Measurements from ENCODE around the gene CLEC6A. TPM values are rescaled to one million over a fixed set of nuclear protein-coding genes. Genes with fewer than 3 reads are reported as not detected.
"Not testable (repeated sequence)": the region's sequence is repeated elsewhere in the genome, so short reads cannot be mapped to it uniquely, and the experiment has no call there.

Gene CLEC6A
- total and polyA plus RNA-seq, 4 donors = 0.20 TPM; not detected in 3

DNA sequence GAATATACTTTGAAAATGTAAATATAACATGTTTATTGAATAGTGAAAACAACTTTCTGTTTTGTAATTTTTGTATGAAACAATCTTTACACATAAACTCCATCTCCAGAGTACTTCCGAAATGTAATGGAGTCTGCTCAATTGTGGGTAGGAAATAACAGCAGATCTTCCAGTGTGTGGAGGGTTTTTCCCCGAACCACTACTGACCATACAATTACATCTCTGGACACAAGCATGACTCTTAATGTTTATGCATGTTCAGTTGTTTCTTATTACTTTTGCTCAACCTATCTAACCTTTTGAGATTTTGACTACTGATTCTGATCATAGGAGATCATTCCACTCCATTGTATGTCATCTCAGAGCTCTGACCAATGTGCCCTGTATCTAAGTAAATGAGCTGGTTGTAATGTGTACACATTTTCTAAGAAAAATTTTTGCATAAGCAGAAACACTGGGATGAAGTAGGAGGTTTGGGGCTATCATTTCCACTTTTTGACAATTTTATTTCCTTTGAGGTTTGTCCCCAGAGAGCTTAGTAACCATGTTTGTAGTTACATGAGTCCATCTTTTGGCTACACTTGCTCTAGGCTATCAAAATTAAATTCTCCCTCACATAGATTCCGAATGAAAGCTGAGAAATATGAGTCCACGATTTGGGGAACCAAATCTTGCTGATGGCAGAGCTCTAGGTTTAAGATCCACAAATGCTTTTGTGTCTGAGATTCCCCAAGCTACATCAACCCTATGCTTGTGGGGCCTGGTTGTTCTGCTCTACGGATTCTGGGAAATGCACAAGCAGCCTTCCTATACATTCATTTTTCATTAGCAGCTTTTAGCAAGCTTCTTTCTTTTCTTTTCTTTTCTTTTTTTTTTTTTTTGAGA lies 36.1 kb downstream of the CLEC6A start:
- DNase-seq (ENCODE audit: low read depth in 4 of 6, low spot score in 6 of 6) = no peak
- H3K4me3 ChIP-seq (ENCODE audit: low read depth, low read length) = no peak overlapping the region
- no peak overlapping the region for H3K27ac ChIP-seq (ENCODE audit: low read depth, low read length)
- H3K4me1 ChIP-seq (ENCODE audit: control insufficient read depth, insufficient read depth, low read length) = no peaks in the 10 kb centered on the region
- no peaks in the 10 kb centered on the region for H3K9me3 ChIP-seq (ENCODE audit: control insufficient read depth, insufficient read depth, low read length)
- no peaks in the 10 kb centered on the region for H3K27me3 ChIP-seq (ENCODE audit: control insufficient read depth, insufficient read depth, low read length)
- H3K36me3 ChIP-seq (ENCODE audit: control insufficient read depth, insufficient read depth, low read length) = no peaks in the 10 kb centered on the region
- 73% methylated on average over 2 of the region's 5 CpGs for WGBS (ENCODE audit: insufficient coverage)

DNA sequence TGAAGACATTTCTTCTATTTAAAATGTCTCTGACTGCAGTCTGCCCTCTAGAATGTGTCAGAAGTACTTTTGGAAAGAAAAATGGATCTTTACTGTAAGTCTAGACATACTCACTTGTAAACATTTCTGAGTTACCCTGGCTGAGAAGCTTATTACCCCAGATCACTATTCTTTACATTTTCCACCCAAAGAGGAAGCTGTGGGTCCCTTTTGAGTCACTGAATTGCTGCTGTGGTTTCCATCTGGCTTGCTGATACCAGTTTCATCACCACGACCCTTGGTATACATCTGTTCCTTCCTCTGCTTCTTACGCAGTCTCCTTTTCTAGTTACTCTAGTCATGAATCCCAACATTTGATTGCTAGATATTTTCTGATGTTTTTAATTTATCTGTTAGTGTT lies 37.3 kb downstream of the CLEC6A start:
- H3K4me1 ChIP-seq (ENCODE audit: control insufficient read depth, insufficient read depth, low read length) = no peaks in the 10 kb centered on the region
- no CpG with 5 or more reads among the region's 2 CpGs for WGBS (ENCODE audit: insufficient coverage)
- no peak overlapping the region for H3K4me3 ChIP-seq (ENCODE audit: low read depth, low read length)
- no peaks in the 10 kb centered on the region for H3K36me3 ChIP-seq (ENCODE audit: control insufficient read depth, insufficient read depth, low read length)
- H3K27ac ChIP-seq (ENCODE audit: low read depth, low read length) = no peak overlapping the region
- H3K9me3 ChIP-seq (ENCODE audit: control insufficient read depth, insufficient read depth, low read length) = no peaks in the 10 kb centered on the region
- peak in 1 of 6 donors; percentile 6 for DNase-seq (ENCODE audit: low read depth in 4 of 6, low spot score in 6 of 6)
- no peaks in the 10 kb centered on the region for H3K27me3 ChIP-seq (ENCODE audit: control insufficient read depth, insufficient read depth, low read length)

DNA sequence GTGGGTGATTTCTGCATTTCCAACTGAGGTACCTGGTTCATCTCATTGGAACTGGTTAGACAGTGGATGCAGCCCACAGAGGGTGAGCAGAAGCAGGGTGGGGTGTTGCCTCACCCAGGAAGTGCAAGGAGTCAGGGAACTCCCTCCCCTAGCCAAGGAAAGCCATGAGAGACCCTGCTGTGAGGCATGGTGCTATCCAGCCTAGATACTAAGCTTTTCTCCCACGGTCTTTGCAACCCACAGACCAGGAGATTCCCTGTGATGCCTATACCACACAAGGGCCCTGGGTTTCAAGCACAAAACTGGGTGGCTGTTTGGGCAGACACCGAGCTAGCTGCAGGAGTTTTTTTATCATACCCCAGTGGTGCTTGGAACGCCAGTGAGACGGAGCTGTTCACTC lies 39.9 kb downstream of the CLEC6A start:
- not testable (repeated sequence) for DNase-seq (ENCODE audit: low read depth in 4 of 6, low spot score in 6 of 6); H3K27me3 ChIP-seq (ENCODE audit: control insufficient read depth, insufficient read depth, low read length); H3K36me3 ChIP-seq (ENCODE audit: control insufficient read depth, insufficient read depth, low read length); H3K4me1 ChIP-seq (ENCODE audit: control insufficient read depth, insufficient read depth, low read length); H3K9me3 ChIP-seq (ENCODE audit: control insufficient read depth, insufficient read depth, low read length); H3K4me3 ChIP-seq (ENCODE audit: low read depth, low read length); H3K27ac ChIP-seq (ENCODE audit: low read depth, low read length)
- 96% methylated on average over 3 of the region's 4 CpGs for WGBS (ENCODE audit: insufficient coverage)

DNA sequence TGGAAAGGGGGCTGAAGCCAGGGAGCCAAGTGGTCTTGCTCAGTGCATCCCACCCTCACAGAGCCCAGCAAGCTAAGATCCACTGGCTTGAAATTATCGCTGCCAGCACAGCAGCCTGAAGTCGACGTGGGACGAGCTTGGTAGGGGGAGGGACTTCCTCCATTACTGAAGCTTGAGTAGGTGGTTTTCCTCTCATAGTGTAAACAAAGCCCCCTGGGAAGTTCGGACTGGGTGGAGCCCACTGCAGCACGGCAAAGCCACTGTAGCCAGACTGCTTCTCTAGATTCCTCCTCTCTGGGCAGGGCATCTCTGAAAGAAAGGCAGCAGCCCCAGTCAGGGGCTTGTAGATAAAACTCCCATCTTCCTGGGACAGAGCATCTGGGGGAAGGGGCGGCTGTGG lies 40.3 kb downstream of the CLEC6A start:
- 69% methylated on average over 4 of the region's 7 CpGs for WGBS (ENCODE audit: insufficient coverage)
- not testable (repeated sequence) for DNase-seq (ENCODE audit: low read depth in 4 of 6, low spot score in 6 of 6); H3K4me1 ChIP-seq (ENCODE audit: control insufficient read depth, insufficient read depth, low read length); H3K27ac ChIP-seq (ENCODE audit: low read depth, low read length); H3K9me3 ChIP-seq (ENCODE audit: control insufficient read depth, insufficient read depth, low read length); H3K36me3 ChIP-seq (ENCODE audit: control insufficient read depth, insufficient read depth, low read length); H3K4me3 ChIP-seq (ENCODE audit: low read depth, low read length); H3K27me3 ChIP-seq (ENCODE audit: control insufficient read depth, insufficient read depth, low read length)

DNA sequence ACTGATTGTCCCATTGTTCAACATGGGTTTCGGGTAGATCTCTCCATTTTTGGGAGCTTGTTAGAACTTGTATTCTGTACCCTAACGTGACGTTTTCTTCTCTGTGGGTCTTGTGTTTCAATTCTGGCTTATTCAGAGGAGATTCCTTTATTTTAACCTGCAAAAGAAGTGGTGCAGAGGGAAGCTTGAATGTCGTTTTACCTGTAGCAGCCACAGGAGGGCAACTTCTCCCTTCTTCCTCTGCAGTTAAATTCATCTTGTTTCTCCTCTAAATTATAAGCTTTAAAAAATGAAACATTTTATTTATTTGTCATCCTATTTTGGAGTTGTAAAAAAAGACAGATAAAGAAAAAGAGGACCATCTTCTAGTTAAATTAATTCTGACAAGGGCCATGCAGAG lies 43.9 kb downstream of the CLEC6A start:
- Histone ChIP-seq H3K27me3 (ENCODE audit: control insufficient read depth, insufficient read depth, low read length) (no peaks in the 10 kb centered on the region), H3K36me3 (ENCODE audit: control insufficient read depth, insufficient read depth, low read length) (no peaks in the 10 kb centered on the region), H3K4me3 (ENCODE audit: low read depth, low read length) (no peak overlapping the region), H3K9me3 (ENCODE audit: control insufficient read depth, insufficient read depth, low read length) (no peaks in the 10 kb centered on the region), H3K4me1 (ENCODE audit: control insufficient read depth, insufficient read depth, low read length) (no peaks in the 10 kb centered on the region), H3K27ac (ENCODE audit: low read depth, low read length) (no peak overlapping the region)
- no peak for DNase-seq (ENCODE audit: low read depth in 4 of 6, low spot score in 6 of 6)
- WGBS (ENCODE audit: insufficient coverage) = no CpG with 5 or more reads among the region's 4 CpGs

DNA sequence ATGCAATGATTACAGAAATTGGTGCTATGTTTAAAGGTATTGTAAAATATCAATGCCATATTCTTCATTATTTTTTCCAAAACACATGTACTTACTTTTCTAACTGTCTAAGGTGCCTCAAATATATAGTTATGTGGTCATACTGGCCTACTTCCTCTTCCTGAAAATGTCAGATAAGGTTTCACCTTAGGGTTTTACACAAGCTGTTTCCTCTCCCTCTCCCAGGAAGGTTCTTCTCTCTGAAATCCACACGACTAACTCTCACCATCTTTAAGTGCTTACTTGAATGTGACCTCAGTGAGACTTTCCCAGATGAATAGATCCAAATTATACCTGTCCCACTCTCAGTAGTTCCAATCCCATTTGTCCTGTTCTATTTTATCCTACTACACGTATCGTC lies 46.0 kb downstream of the CLEC6A start:
- no peak overlapping the region for H3K4me3 ChIP-seq (ENCODE audit: low read depth, low read length)
- H3K27ac ChIP-seq (ENCODE audit: low read depth, low read length) = no peak overlapping the region
- DNase-seq (ENCODE audit: low read depth in 4 of 6, low spot score in 6 of 6) = no peak
- WGBS (ENCODE audit: insufficient coverage) = 43% methylated on average over 1 of the region's 3 CpGs
- H3K27me3 ChIP-seq (ENCODE audit: control insufficient read depth, insufficient read depth, low read length) = no peaks in the 10 kb centered on the region
- H3K9me3 ChIP-seq (ENCODE audit: control insufficient read depth, insufficient read depth, low read length) = no peaks in the 10 kb centered on the region
- H3K36me3 ChIP-seq (ENCODE audit: control insufficient read depth, insufficient read depth, low read length) = no peaks in the 10 kb centered on the region
- H3K4me1 ChIP-seq (ENCODE audit: control insufficient read depth, insufficient read depth, low read length) = no peaks in the 10 kb centered on the region

DNA sequence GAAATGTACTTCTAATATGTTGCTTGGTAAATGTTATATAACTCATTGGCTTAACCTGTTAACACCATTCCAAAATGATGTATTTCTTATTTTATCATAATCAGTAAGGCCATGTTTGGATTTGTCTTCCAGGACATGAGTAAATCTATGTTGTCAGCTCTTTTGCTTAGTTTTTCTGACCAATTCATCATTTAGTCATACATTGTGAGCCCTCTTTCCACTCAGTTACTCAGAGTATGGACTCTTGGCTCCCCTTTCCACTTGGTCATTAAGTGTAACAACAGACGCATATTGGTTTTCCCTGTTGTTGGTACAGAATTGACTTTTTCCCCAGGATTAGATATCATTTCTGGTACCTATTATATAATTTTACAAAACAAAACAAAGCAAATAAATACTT lies 48.6 kb downstream of the CLEC6A start:
- Histone ChIP-seq H3K9me3 (ENCODE audit: control insufficient read depth, insufficient read depth, low read length) (no peaks in the 10 kb centered on the region), H3K27me3 (ENCODE audit: control insufficient read depth, insufficient read depth, low read length) (no peaks in the 10 kb centered on the region), H3K4me1 (ENCODE audit: control insufficient read depth, insufficient read depth, low read length) (no peaks in the 10 kb centered on the region), H3K27ac (ENCODE audit: low read depth, low read length) (no peak overlapping the region), H3K36me3 (ENCODE audit: control insufficient read depth, insufficient read depth, low read length) (no peaks in the 10 kb centered on the region), H3K4me3 (ENCODE audit: low read depth, low read length) (no peak overlapping the region)
- DNase-seq (ENCODE audit: low read depth in 4 of 6, low spot score in 6 of 6) = no peak
- no CpG with 5 or more reads among the region's 1 CpG for WGBS (ENCODE audit: insufficient coverage)

DNA sequence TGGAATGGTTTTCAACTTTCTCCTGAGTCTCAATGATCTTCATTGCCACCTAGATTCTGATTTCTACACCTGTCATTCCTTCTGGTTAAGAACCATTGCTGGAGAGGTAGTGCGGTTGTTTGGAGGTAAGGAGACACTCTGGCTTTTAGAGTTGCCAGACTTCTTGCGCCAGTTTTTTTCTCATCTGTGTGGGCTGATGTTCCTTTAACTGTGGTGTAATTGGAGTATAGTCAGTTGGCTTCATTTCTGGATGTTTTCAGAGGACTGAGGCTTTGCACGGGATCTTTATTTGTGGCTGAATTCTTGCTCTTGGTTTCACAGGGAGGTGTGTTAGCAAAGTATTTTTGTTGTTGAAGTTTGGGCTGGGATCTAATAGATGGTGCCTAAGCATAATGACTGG lies 51.8 kb downstream of the CLEC6A start:
- Histone ChIP-seq H3K4me1 (ENCODE audit: control insufficient read depth, insufficient read depth, low read length) (no peaks in the 10 kb centered on the region), H3K36me3 (ENCODE audit: control insufficient read depth, insufficient read depth, low read length) (no peaks in the 10 kb centered on the region), H3K9me3 (ENCODE audit: control insufficient read depth, insufficient read depth, low read length) (no peaks in the 10 kb centered on the region), H3K27ac (ENCODE audit: low read depth, low read length) (no peak overlapping the region), H3K27me3 (ENCODE audit: control insufficient read depth, insufficient read depth, low read length) (no peaks in the 10 kb centered on the region), H3K4me3 (ENCODE audit: low read depth, low read length) (no peak overlapping the region)
- no peak for DNase-seq (ENCODE audit: low read depth in 4 of 6, low spot score in 6 of 6)
- 93% methylated on average over 3 of the region's 3 CpGs for WGBS (ENCODE audit: insufficient coverage)

DNA sequence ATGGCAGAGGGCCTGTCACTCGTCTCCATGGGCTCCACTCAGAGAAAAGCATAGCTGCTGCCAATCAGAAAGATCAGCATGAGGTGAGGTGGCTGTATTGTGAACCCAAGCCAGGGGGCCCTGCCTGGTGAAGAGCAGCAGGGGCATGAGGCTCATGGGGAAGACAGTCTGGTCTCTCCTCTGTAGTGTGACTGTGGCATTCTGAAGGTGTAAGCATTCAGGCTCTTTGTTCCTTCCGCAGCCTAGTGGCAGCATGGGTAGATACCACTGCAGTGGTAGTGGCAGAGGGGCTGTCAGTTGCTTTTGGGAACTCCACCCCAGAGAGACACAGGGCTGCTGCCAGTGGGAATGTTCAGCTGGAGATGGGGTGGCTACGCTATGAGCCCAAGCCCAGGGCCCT lies 52.5 kb downstream of the CLEC6A start:
- no peak for DNase-seq (ENCODE audit: low read depth in 4 of 6, low spot score in 6 of 6)
- WGBS (ENCODE audit: insufficient coverage) = 54% methylated on average over 3 of the region's 3 CpGs
- Histone ChIP-seq H3K9me3 (ENCODE audit: control insufficient read depth, insufficient read depth, low read length) (no peaks in the 10 kb centered on the region), H3K27me3 (ENCODE audit: control insufficient read depth, insufficient read depth, low read length) (no peaks in the 10 kb centered on the region), H3K36me3 (ENCODE audit: control insufficient read depth, insufficient read depth, low read length) (no peaks in the 10 kb centered on the region), H3K4me3 (ENCODE audit: low read depth, low read length) (no peak overlapping the region), H3K27ac (ENCODE audit: low read depth, low read length) (no peak overlapping the region), H3K4me1 (ENCODE audit: control insufficient read depth, insufficient read depth, low read length) (no peaks in the 10 kb centered on the region)
